HL-60 (cell line): ENCODE results near the gene ISG20L2.

Source experiments
- CTCF ChIP-seq: IDR thresholded peaks from one replicate; pipeline ENCODE4 v1.5.1; 2011; ENCODE audit warnings: low read length, control low read depth, inconsistent platforms; ENCODE audit not compliant: insufficient read depth
- GABPA ChIP-seq: IDR thresholded peaks from 2 replicates; pipeline ENCODE4 v1.6.1; 2012; ENCODE audit warnings: low read depth
- POLR2AphosphoS5 ChIP-seq: IDR thresholded peaks from 2 replicates; pipeline ENCODE4 v1.6.1; 2012; ENCODE audit warnings: low read depth
- REST ChIP-seq: IDR thresholded peaks from 2 replicates; pipeline ENCODE4 v1.6.1; 2012; ENCODE audit warnings: low read depth; ENCODE audit not compliant: insufficient replicate concordance
- SPI1 ChIP-seq: IDR thresholded peaks from 2 replicates; pipeline ENCODE4 v1.6.1; 2012; ENCODE audit warnings: low read depth, mild to moderate bottlenecking, borderline replicate concordance

- TF ChIP-seq CTCF (no peak), POLR2AphosphoS5 (no peak), GABPA (no peak), REST (no peak), SPI1 (no peak)
Measured at GRCh38 chr1:156708218-156708661, 20.3 kb downstream of the ISG20L2 start.
